ENCODE measurements around the gene PRDM10.

- TF ChIP-seq ZBTB33 (IDR thresholded peaks at IDR 0.05), result no peak
- TF ChIP-seq MYC (IDR thresholded peaks at IDR 0.05; ENCODE audit: insufficient read depth, insufficient read length, insufficient replicate concordance, low read length, severe bottlenecking), result no peak
- TF ChIP-seq POLR2A (IDR thresholded peaks at IDR 0.05; ENCODE audit: low read depth, low read length), result no peak
- no peak for TF ChIP-seq CBX3 (IDR thresholded peaks at IDR 0.05; ENCODE audit: borderline replicate concordance, low read depth)
- TF ChIP-seq REST (IDR thresholded peaks at IDR 0.05; ENCODE audit: low read depth, low read length), result no peak
- TF ChIP-seq SIN3A (IDR thresholded peaks at IDR 0.05; ENCODE audit: low read depth, low read length), result no peak
- no peak for TF ChIP-seq LARP7 (IDR thresholded peaks at IDR 0.05)
- no peak for TF ChIP-seq RFX5 (IDR thresholded peaks at IDR 0.05; ENCODE audit: low read depth, low read length)
- TF ChIP-seq PAX8 (IDR thresholded peaks at IDR 0.05), result no peak
- no peak for TF ChIP-seq CTCF (IDR thresholded peaks at IDR 0.05 in 2 of 3, conservative IDR thresholded peaks at IDR 0.05 in 1 of 3; ENCODE audit: control insufficient read depth in 2 of 3, extremely low read depth in 1 of 3, insufficient read depth in 1 of 3, low read depth in 3 of 3, low read length in 3 of 3)
These were observed 4.3 kb upstream of the PRDM10 start for GRCh38 chr11:130006929-130007328.

Measured in GM12878 (cell line).